SK-N-SH (cell line): ENCODE results near the gene IFNGR1. TPM values are rescaled to one million over a fixed set of nuclear protein-coding genes. Genes with fewer than 3 reads are reported as not detected.

Source experiments
- polyA plus RNA-seq, 3 experiments: library from polyadenylated mRNA; depleted of rRNA; stranded (reverse); fragments of >200 nt; gene quantifications; 2 replicates each; pipeline ENCODE4 v1.2.3, GENCODE V29; 2012

Gene IFNGR1
- polyA plus RNA-seq, 1 of the 3 experiments (the other 2 are of a cell fraction): 11.5 TPM

Other genes with a start within 250 kb of the IFNGR1 start
- 0.10 and 0.29 TPM in 2 replicates for gene IL20RA, start 174.4 kb downstream of the IFNGR1 start, polyA plus RNA-seq (2012; rRNA removed)
- gene IL22RA2, start 45.7 kb downstream of the IFNGR1 start, polyA plus RNA-seq (2012; rRNA removed): not detected in 2 replicates